HG02981 (cell line): Measurements from ENCODE around the gene CYTH1.

ENCODE experiments used
- ATAC-seq: cut with Tn5 transposase; IDR thresholded peaks from one replicate; pipeline ENCODE4 v1.9.1; 2021; ENCODE audit warnings: mild to moderate bottlenecking, moderate library complexity; ENCODE audit not compliant: unreplicated experiment

CYTH1 gene

DNA sequence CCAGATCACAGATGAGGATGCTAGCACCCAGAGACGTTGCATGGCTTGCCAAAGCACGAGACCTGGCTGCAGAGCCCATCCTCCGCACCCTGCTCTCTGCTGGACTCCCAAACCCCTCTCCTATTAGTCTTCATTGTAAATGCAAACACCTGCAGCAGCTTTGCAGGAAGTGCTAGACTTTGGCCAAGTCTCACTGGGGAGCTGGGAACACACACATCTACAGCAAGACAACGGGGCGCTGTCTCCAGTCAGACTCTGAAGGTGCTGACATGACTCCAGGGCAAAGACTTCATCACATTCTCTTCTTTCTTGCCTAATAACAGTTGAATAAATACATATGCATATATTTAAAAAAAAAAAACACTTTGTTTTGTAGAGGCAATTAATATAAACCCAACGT lies 43.8 kb downstream of the CYTH1 start:
- ATAC-seq: no peak

DNA sequence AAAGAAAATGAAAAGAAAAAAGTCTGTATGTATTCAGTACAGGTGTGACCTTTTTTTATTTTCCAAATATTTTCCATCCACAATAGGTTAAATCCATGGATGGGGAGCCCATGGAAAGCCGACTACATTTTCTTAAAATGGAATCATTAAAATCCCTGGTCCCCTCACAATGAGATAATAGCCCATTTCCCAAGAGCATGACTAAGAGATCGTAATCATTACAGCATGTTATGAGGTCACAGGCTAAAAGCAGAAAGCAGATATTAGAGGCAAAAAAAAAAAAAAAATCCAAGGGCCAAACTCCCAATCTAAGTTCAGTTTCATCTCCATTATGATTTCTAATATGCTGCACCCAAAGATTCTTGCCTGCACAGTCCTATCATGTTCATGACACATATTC lies 44.7 kb downstream of the CYTH1 start:
- no peak for ATAC-seq

GRCh38 chr17:78736526-78737079 lies 45.5 kb downstream of the CYTH1 start:
- peak; percentile 40 for ATAC-seq

- peak; percentile 5 for ATAC-seq
Observed at GRCh38 chr17:78735832-78736525, 46.1 kb downstream of the CYTH1 start.

DNA sequence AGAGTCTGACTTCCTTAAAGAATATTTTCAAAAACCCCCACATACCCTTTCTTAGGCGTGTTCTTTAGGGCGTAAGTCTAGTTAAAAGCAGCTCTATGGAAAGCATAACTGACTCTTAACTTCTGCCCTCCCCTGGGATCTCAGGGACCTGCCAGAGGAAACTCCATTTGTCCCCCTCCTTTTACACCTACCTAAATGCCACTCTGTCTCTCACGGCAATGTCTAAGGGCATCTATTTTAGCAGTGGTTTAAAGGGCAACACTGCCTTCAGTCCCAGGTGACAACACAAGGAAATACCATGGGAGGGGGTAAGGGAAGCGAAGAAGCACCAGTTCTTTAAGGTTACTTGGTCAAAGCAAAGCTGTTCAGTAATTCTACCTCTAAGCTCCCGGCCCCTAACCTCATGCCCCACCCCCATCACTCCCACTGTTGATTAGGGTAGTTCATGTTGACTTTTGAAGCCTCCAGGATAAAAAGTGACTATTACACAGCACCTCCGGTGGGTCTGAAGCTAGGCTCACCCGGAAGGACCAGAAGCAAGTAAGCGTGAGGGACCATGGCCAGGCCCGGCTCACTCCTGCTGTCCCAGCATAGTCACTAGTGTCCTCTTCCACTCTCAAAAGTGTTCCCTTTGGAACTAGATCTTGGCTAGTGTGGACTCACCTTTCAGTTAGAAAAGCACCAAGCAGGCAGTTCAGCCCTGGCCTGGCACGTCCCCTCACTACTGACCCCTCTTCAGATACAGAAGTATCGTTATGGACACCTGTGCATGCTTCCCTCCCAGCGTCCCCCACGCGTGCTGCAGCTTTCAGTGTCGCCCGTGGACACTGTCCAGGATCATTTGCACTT lies 47.1 kb downstream of the CYTH1 start:
- ATAC-seq: no peak

- ATAC-seq: no peak
Observed at GRCh38 chr17:78732354-78732753, 49.7 kb downstream of the CYTH1 start.

GRCh38 chr17:78731904-78732303 lies 50.2 kb downstream of the CYTH1 start:
- ATAC-seq: no peak

DNA sequence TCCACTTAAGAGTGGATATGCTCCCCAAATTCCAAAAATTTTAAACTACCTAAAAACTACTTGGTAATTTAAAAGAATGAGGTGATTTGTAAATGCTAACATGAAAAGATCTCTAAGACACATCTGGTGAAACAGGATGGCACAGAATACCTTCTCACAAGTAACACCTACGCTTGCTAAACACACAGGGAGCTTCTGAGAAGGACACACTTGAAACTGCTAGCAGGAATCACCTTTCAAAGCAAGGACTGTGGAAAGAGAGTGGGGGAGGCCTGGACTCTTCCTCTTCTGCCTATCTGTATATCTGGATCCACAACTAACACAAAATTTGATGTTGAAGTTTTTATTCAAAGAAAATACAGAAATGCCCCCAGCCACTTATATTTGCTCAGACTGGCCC lies 52.4 kb downstream of the CYTH1 start:
- ATAC-seq: no peak

GRCh38 chr17:78728495-78728894 lies 53.6 kb downstream of the CYTH1 start:
- no peak for ATAC-seq

- ATAC-seq: no peak
Observed at GRCh38 chr17:78727476-78728229, 54.4 kb downstream of the CYTH1 start.

DNA sequence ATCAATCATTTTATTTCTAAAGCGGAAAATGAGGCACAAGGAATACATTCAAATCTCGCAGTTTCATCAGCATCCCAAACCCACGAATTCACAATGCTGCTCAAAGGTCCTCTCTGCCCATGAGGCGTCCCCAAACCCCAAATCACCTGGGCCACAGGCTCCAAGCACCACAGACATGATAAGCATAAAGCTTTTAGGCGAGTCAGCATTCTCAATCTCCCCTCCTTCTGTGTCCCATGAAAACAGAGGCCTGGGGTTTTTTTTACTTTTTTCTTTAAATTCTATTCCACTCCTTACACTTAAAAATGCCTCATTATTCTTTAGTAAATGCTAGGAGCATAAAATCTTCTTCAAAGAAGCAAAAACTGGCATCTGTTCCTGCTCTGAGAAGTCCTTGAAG lies 55.0 kb downstream of the CYTH1 start:
- ATAC-seq: no peak

GRCh38 chr17:78726513-78726912 lies 55.6 kb downstream of the CYTH1 start:
- no peak for ATAC-seq

DNA sequence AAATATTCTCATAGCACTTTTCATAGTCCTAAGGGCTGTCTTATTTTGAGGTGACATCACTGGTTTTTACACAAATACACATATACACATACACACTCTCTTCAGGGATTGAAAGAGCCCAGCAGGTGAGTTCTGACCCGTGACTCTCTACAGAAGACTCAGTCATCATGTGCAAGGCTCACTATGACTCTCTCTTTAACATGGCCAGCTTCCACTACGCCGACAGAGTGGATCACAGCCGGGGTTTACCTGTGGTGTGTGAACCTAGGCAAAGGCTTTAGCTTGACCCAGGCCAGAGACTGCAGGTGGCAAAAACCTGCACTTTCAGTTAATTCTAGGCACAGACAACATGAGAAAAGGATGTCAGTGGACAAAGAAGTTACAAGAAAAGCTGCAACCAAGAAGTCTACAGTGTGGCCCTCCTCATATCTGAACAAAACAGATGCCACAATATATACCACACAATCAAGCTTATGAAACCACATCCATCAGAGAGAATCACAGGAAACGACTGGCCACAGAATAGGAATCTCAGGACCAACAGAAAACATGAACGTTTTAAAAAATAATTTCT lies 56.5 kb downstream of the CYTH1 start:
- no peak for ATAC-seq

- no peak for ATAC-seq
Observed at GRCh38 chr17:78724999-78725398, 57.1 kb downstream of the CYTH1 start.

DNA sequence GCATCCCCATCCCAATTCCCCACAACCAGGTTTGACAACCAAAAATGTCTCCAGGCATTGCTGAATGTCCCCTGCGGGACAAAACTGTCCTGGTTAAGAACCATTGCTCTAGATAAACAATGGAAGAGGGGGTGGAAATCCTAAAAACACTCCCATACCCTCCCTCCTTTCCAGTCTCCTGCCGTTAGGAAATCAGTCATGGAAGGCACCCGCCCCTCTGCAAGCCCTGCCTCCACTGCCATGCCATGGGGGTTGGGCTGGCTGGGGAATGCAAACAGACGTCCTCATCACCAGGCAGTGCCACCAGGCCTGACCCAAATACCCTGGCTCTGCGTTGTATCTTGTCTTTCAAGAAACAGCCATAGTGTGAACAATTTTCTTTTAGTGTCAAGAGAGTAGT lies 57.5 kb downstream of the CYTH1 start:
- no peak for ATAC-seq

GRCh38 chr17:78723957-78724356 lies 58.1 kb downstream of the CYTH1 start:
- no peak for ATAC-seq

- no peak for ATAC-seq
Observed at GRCh38 chr17:78723001-78723796, 58.9 kb downstream of the CYTH1 start.

GRCh38 chr17:78722246-78722761 lies 59.8 kb downstream of the CYTH1 start:
- ATAC-seq: no peak

GRCh38 chr17:78719630-78720298 lies 62.3 kb downstream of the CYTH1 start:
- no peak for ATAC-seq
